Smooth muscle cell (in vitro differentiated cells): ENCODE data around the gene MBLAC1. TPM values are rescaled to one million over a fixed set of nuclear protein-coding genes. Genes with fewer than 3 reads are reported as not detected.

ENCODE experiments used
- DNase-seq: peaks from one replicate; lab custom pipeline; 2025; ENCODE audit not compliant: unreplicated experiment; lab: John Stamatoyannopoulos, UW
- H2AFZ ChIP-seq: fragments of 200-600 bp; sonication (generic); 2 replicates; pipeline ENCODE4 v1.6.0; 2016; ENCODE audit warnings: antibody characterized with exemption, low read depth, mild to moderate bottlenecking
- H3F3A ChIP-seq: fragments of 200-600 bp; sonication (generic); 2 replicates; pipeline ENCODE4 v1.6.0; 2017; ENCODE audit warnings: antibody characterized with exemption, low read depth
- H3K27ac ChIP-seq: fragments of 200-600 bp; sonication (generic); 2 replicates; pipeline ENCODE4 v1.5.1; 2016; ENCODE audit warnings: low read depth, mild to moderate bottlenecking
- H3K27me3 ChIP-seq: fragments of 200-600 bp; sonication (generic); 2 replicates; pipeline ENCODE4 v1.6.1; 2016; ENCODE audit warnings: low read depth, mild to moderate bottlenecking
- H3K36me3 ChIP-seq: fragments of 200-600 bp; sonication (generic); 2 replicates; pipeline ENCODE4 v1.5.1; 2016; ENCODE audit warnings: low read depth
- H3K4me1 ChIP-seq: fragments of 200-600 bp; sonication (generic); 2 replicates; pipeline ENCODE4 v1.5.1; 2016; ENCODE audit warnings: low read depth
- H3K4me2 ChIP-seq: fragments of 200-600 bp; sonication (generic); 2 replicates; pipeline ENCODE4 v1.6.0; 2016; ENCODE audit warnings: mild to moderate bottlenecking
- H3K4me3 ChIP-seq: fragments of 200-600 bp; sonication (generic); 2 replicates; pipeline ENCODE4 v1.5.1; 2016; ENCODE audit warnings: mild to moderate bottlenecking
- H3K79me2 ChIP-seq: fragments of 200-600 bp; sonication (generic); 2 replicates; pipeline ENCODE4 v1.6.0; 2016; ENCODE audit warnings: low read depth, mild to moderate bottlenecking
- H3K9ac ChIP-seq: fragments of 200-600 bp; sonication (generic); 2 replicates; pipeline ENCODE4 v1.6.0; 2016; ENCODE audit warnings: low read depth
- H3K9me3 ChIP-seq: fragments of 200-600 bp; sonication (generic); replicated peaks from 2 replicates; pipeline ENCODE4 v1.5.1; 2016; ENCODE audit warnings: low read depth
- H4K20me1 ChIP-seq: fragments of 200-600 bp; sonication (generic); 2 replicates; pipeline ENCODE4 v1.6.0; 2016; ENCODE audit warnings: low read depth
- CTCF ChIP-seq: fragments of 200-600 bp; sonication (generic); IDR thresholded peaks from 2 replicates; pipeline ENCODE4 v1.5.1; 2017; ENCODE audit warnings: borderline replicate concordance, mild to moderate bottlenecking, antibody characterized with exemption; ENCODE audit not compliant: insufficient read depth, poor library complexity, severe bottlenecking
- WGBS: methylation state at CpG from one replicate; pipeline ENCODE4 v1.1.7; 2016; ENCODE audit warnings: low lambda C conversion rate; 5-methylcytosine and 5-hydroxymethylcytosine counted together
- polyA plus RNA-seq: library from polyadenylated mRNA; unstranded; fragments of >200 nt; fragmentation: Nextera tagmentation; extraction: Ambion mirVana; gene quantifications from 2 replicates; pipeline ENCODE4 v1.2.1, GENCODE V29; 2016
- total RNA-seq: library from RNA; depleted of rRNA; stranded (reverse); fragments of >200 nt; gene quantifications from 2 replicates; pipeline ENCODE4 v1.2.3, GENCODE V29; 2014

The MBLAC1 gene
- total and polyA plus RNA-seq, 2 experiments from 2014 or later: 0.76 to 2.3 TPM

DNA sequence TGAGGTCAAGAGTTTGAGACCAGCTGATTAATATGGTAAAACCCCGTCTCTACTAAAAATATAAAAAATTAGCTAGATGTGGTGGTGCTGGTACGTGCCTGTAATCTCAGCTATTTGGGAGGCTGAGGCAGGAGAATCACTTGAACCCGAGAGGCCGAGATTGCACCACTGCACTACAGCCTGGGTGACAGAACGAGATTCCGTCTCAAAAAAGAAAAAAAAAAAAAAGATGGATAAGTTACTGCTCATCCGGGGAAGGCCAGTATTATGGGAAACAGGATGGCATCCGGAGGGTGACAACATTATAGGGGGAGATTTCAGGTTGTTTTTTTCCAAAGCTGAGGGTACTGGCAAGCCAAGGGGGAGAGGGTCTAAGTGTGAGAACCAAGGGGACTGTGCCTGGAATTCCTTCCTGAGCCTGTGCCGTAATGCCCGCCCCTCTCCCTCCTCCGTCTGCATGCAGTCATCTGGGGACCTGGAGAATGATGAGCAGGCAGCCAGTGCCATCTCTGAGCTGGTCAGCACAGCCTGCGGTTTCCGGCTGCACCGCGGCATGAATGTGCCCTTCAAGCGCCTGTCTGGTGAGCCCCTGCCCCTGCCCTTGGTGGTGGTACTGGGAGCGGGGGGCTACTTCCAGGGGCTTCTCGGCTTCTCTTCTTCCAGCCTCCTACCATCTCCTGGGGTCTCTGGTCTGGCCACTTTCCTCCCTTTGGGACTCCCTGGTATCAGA lies 26.3 kb downstream of the MBLAC1 start:
- no peak for DNase-seq
- peaks cover 7% of the 10 kb centered on the region for H3F3A ChIP-seq
- H3K4me1 ChIP-seq: peaks cover 16% of the 10 kb centered on the region
- no peak for TF ChIP-seq CTCF
- no peaks in the 10 kb centered on the region for H3K9me3 ChIP-seq
- no peaks in the 10 kb centered on the region for H3K27me3 ChIP-seq
- H4K20me1 ChIP-seq: peaks cover 27% of the 10 kb centered on the region
- WGBS: 97% methylated on average over 18 of the region's 18 CpGs
- no peak overlapping the region for H3K4me3 ChIP-seq
- H3K36me3 ChIP-seq: no peaks in the 10 kb centered on the region
- H3K9ac ChIP-seq: no peak overlapping the region
- H3K79me2 ChIP-seq: peaks cover 16% of the 10 kb centered on the region
- H3K4me2 ChIP-seq: no peak overlapping the region
- H3K27ac ChIP-seq: no peak overlapping the region
- no peak overlapping the region for H2AFZ ChIP-seq

- Histone ChIP-seq H3K27me3 (no peaks in the 10 kb centered on the region), H3K4me1 (peaks cover 16% of the 10 kb centered on the region), H3K9ac (no peak overlapping the region), H3K27ac (no peak overlapping the region), H2AFZ (no peak overlapping the region), H3K79me2 (peaks cover 16% of the 10 kb centered on the region), H3K36me3 (no peaks in the 10 kb centered on the region), H3K4me3 (no peak overlapping the region), H3F3A (peaks cover 7% of the 10 kb centered on the region), H3K9me3 (no peaks in the 10 kb centered on the region), H3K4me2 (no peak overlapping the region), H4K20me1 (peaks cover 27% of the 10 kb centered on the region)
- WGBS: 97% methylated on average over 13 of the region's 16 CpGs
- TF ChIP-seq CTCF: no peak
- DNase-seq: no peak
Measured at GRCh38 chr7:100153708-100154535, 27.2 kb downstream of the MBLAC1 start.

GRCh38 chr7:100154651-100155491 lies 28.1 kb downstream of the MBLAC1 start:
- no peak overlapping the region for H3K27ac ChIP-seq
- peaks cover 27% of the 10 kb centered on the region for H4K20me1 ChIP-seq
- WGBS: 88% methylated on average over 30 of the region's 30 CpGs
- no peak overlapping the region for H2AFZ ChIP-seq
- H3K4me1 ChIP-seq: peaks cover 10% of the 10 kb centered on the region
- H3K4me2 ChIP-seq: no peak overlapping the region
- H3K79me2 ChIP-seq: peaks cover 6% of the 10 kb centered on the region
- no peak for DNase-seq
- no peaks in the 10 kb centered on the region for H3K9me3 ChIP-seq
- H3K27me3 ChIP-seq: no peaks in the 10 kb centered on the region
- H3K9ac ChIP-seq: no peak overlapping the region
- H3F3A ChIP-seq: peaks cover 10% of the 10 kb centered on the region
- no peak overlapping the region for H3K4me3 ChIP-seq
- no peaks in the 10 kb centered on the region for H3K36me3 ChIP-seq
- TF ChIP-seq CTCF: no peak
